ENCODE measurements around the gene TSSK3. TPM values are rescaled to one million over a fixed set of nuclear protein-coding genes. Genes with fewer than 3 reads are reported as not detected.
"Not testable (repeated sequence)": the region's sequence is repeated elsewhere in the genome, so short reads cannot be mapped to it uniquely, and the experiment has no call there.

TSSK3 gene
- total and polyA plus RNA-seq, 2 donors: 0.73 to 0.79 TPM

GRCh38 chr1:32390904-32391870 lies 28.8 kb downstream of the TSSK3 start:
- WGBS: 69% methylated on average over 8 of the region's 8 CpGs
- H3K4me1 ChIP-seq (ENCODE audit: insufficient read depth): no peaks in the 10 kb centered on the region
- H3K36me3 ChIP-seq (ENCODE audit: insufficient read depth): peaks cover 3% of the 10 kb centered on the region

GRCh38 chr1:32392325-32392724 lies 30.0 kb downstream of the TSSK3 start:
- Histone ChIP-seq H3K27ac (ENCODE audit: low read depth) (no peak overlapping the region), H3K4me1 (ENCODE audit: insufficient read depth) (no peaks in the 10 kb centered on the region), H3K4me3 (ENCODE audit: low read depth, low read length) (no peak overlapping the region), H3K36me3 (ENCODE audit: insufficient read depth) (peaks cover 3% of the 10 kb centered on the region)
- DNase-seq (ENCODE audit: extremely low spot score): no peak
- WGBS: 68% methylated on average over 3 of the region's 3 CpGs

More at GRCh38 chr1:32390904-32391870, 28.8 kb downstream of the TSSK3 start:
- Histone ChIP-seq H3K4me3 (ENCODE audit: low read depth, low read length) (no peak overlapping the region), H3K27ac (ENCODE audit: low read depth) (no peak overlapping the region)
- no peak for DNase-seq (ENCODE audit: extremely low spot score)

- DNase-seq (ENCODE audit: extremely low spot score): no peak
- H3K36me3 ChIP-seq (ENCODE audit: insufficient read depth): peaks cover 3% of the 10 kb centered on the region
- H3K4me1 ChIP-seq (ENCODE audit: insufficient read depth): no peaks in the 10 kb centered on the region
- peak overlapping the region; percentile 56 for H3K4me3 ChIP-seq (ENCODE audit: low read depth, low read length)
- H3K27ac ChIP-seq (ENCODE audit: low read depth): no peak overlapping the region
- 51% methylated on average over 1 of the region's 1 CpG for WGBS
These were observed 30.8 kb downstream of the TSSK3 start for GRCh38 chr1:32393136-32393535.

- H3K4me3 ChIP-seq (ENCODE audit: low read depth, low read length): peak overlapping the region; percentile 56
- H3K4me1 ChIP-seq (ENCODE audit: insufficient read depth): no peaks in the 10 kb centered on the region
- 1% methylated on average over 15 of the region's 15 CpGs for WGBS
- H3K27ac ChIP-seq (ENCODE audit: low read depth): peak overlapping the region; percentile 93
- DNase-seq (ENCODE audit: extremely low spot score): peak; percentile 25
- H3K36me3 ChIP-seq (ENCODE audit: insufficient read depth): peaks cover 3% of the 10 kb centered on the region
These were observed 31.4 kb downstream of the TSSK3 start for GRCh38 chr1:32393832-32394140.

- WGBS: under 1% methylated on average over 48 of the region's 48 CpGs
- Histone ChIP-seq H3K4me3 (ENCODE audit: low read depth, low read length) (peak within 1 kb of the TSS; percentile 56), H3K27ac (ENCODE audit: low read depth) (peak within 1 kb of the TSS; percentile 93), H3K36me3 (ENCODE audit: insufficient read depth) (peaks cover 3% of the 10 kb centered on the region), H3K4me1 (ENCODE audit: insufficient read depth) (no peaks in the 10 kb centered on the region)
- DNase-seq (ENCODE audit: extremely low spot score): peak; percentile 99
These were observed 32.0 kb downstream of the TSSK3 start, which contains the start of gene BSDC1 for GRCh38 chr1:32394141-32394889. Gene BSDC1 (minus strand): TSS chr1:32394441. CDS start chr1:32394414, 27 bp downstream.

GRCh38 chr1:32394890-32395432 lies 32.6 kb downstream of the TSSK3 start:
- peak overlapping the region; percentile 43 for H3K4me3 ChIP-seq (ENCODE audit: low read depth, low read length)
- peaks cover 3% of the 10 kb centered on the region for H3K36me3 ChIP-seq (ENCODE audit: insufficient read depth)
- DNase-seq (ENCODE audit: extremely low spot score): no peak
- WGBS: under 1% methylated on average over 14 of the region's 14 CpGs
- H3K27ac ChIP-seq (ENCODE audit: low read depth): peak overlapping the region; percentile 87
- no peaks in the 10 kb centered on the region for H3K4me1 ChIP-seq (ENCODE audit: insufficient read depth)

DNA sequence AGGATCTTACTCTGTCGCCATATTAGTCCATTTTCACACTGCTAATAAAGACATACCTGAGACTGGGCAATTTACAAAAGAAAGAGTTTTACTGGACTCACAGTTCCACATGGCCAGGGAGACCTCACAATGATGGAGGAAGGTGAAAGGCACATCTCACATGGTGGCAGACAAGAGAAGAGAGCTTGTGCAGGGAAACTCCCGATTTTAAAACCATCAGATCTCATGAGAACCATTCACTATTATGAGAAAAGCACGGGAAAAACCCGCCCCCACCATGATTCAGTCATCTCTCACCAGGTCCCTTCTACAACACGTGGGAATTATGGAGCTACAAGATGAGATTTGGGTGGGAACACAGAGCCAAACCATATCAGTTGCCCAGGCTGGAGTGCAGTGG lies 34.2 kb downstream of the TSSK3 start:
- H3K36me3 ChIP-seq (ENCODE audit: insufficient read depth); H3K4me1 ChIP-seq (ENCODE audit: insufficient read depth); H3K27ac ChIP-seq (ENCODE audit: low read depth); DNase-seq (ENCODE audit: extremely low spot score); H3K4me3 ChIP-seq (ENCODE audit: low read depth, low read length): not testable (repeated sequence)
- 91% methylated on average over 5 of the region's 5 CpGs for WGBS

DNA sequence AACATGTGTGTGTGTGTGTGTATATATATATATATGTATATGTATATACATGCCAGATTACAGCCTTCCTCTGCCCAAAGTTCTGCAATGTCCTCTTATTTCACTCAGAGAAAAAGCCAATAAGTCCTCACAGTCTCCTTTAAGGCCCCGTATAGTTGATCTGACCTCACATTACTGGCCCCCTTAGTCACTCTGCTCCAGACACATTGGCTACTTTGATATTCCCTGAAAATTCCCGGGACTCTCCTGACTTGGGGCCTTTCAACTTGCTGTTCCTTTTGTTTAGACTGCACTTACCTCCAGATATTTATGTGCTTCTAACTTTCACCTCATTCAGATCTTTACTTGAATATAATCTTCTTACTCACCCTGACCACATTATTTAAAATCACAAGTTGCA lies 36.1 kb downstream of the TSSK3 start:
- H3K4me3 ChIP-seq (ENCODE audit: low read depth, low read length): no peak overlapping the region
- no peak for DNase-seq (ENCODE audit: extremely low spot score)
- H3K36me3 ChIP-seq (ENCODE audit: insufficient read depth): no peaks in the 10 kb centered on the region
- H3K4me1 ChIP-seq (ENCODE audit: insufficient read depth): peaks cover 2% of the 10 kb centered on the region
- H3K27ac ChIP-seq (ENCODE audit: low read depth): no peak overlapping the region
- WGBS: 48% methylated on average over 2 of the region's 2 CpGs

- no peak for DNase-seq (ENCODE audit: extremely low spot score)
- peaks cover 2% of the 10 kb centered on the region for H3K4me1 ChIP-seq (ENCODE audit: insufficient read depth)
- no peaks in the 10 kb centered on the region for H3K36me3 ChIP-seq (ENCODE audit: insufficient read depth)
- H3K4me3 ChIP-seq (ENCODE audit: low read depth, low read length): no peak overlapping the region
- no peak overlapping the region for H3K27ac ChIP-seq (ENCODE audit: low read depth)
- 69% methylated on average over 4 of the region's 4 CpGs for WGBS
These were observed 37.5 kb downstream of the TSSK3 start for GRCh38 chr1:32399843-32400242.

- Histone ChIP-seq H3K4me3 (ENCODE audit: low read depth, low read length) (no peak overlapping the region), H3K27ac (ENCODE audit: low read depth) (peak overlapping the region; percentile 72), H3K36me3 (ENCODE audit: insufficient read depth) (no peaks in the 10 kb centered on the region), H3K4me1 (ENCODE audit: insufficient read depth) (peaks cover 2% of the 10 kb centered on the region)
- DNase-seq (ENCODE audit: extremely low spot score): peak; percentile 65
- 30% methylated on average over 13 of the region's 13 CpGs for whole genome bisulfite sequencing
These were observed 38.7 kb downstream of the TSSK3 start for GRCh38 chr1:32400876-32401631.

DNA sequence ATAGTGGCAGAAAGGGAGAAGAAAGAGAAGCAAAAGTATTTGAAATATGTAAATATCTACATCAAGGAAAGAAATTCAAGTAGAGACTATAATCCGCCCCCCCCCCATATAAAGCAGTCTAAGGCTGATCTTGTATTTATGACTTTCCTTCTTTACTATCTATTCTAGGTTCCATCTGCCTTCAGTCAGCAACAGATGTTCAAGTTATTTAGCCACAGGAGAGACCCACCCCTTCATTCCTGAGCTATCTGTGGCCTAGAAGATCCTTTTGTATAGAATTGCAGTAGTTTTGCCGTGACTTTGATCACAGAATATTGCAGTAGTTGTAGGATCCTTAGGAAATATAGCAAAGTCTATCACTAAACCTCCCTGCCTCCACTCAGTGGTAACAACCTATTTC lies 42.6 kb downstream of the TSSK3 start:
- no peaks in the 10 kb centered on the region for H3K36me3 ChIP-seq (ENCODE audit: insufficient read depth)
- H3K4me1 ChIP-seq (ENCODE audit: insufficient read depth): peaks cover 2% of the 10 kb centered on the region
- WGBS: 15% methylated on average over 2 of the region's 2 CpGs
- H3K27ac ChIP-seq (ENCODE audit: low read depth): no peak overlapping the region
- no peak overlapping the region for H3K4me3 ChIP-seq (ENCODE audit: low read depth, low read length)
- DNase-seq (ENCODE audit: extremely low spot score): no peak

- DNase-seq (ENCODE audit: extremely low spot score): no peak
- Histone ChIP-seq H3K4me1 (ENCODE audit: insufficient read depth) (peaks cover 2% of the 10 kb centered on the region), H3K27ac (ENCODE audit: low read depth) (no peak overlapping the region), H3K36me3 (ENCODE audit: insufficient read depth) (no peaks in the 10 kb centered on the region), H3K4me3 (ENCODE audit: low read depth, low read length) (no peak overlapping the region)
- 87% methylated on average over 4 of the region's 4 CpGs for WGBS
These were observed 43.5 kb downstream of the TSSK3 start for GRCh38 chr1:32405672-32406467.

Measured in urinary bladder (tissue), 4 donors.